Measurements from ENCODE around the gene ECHS1.

GRCh38 chr10:133324857-133325260 is 48.3 kb downstream of the ECHS1 start:
- TF ChIP-seq EZH2phosphoT487 (IDR thresholded peaks at IDR 0.05; ENCODE audit: insufficient read depth, low read depth) (no peak), EZH2 (IDR thresholded peaks at IDR 0.05; ENCODE audit: insufficient read depth, poor library complexity, severe bottlenecking) (no peak)

All from GM23248 (cell line).